Activated CD4-positive, alpha-beta T cell treated with anti-CD3 and anti-CD28 coated beads, Interleukin-2, amount 50 U/mL, for 1 hour (primary cell): ENCODE measurements around the gene MYO3B.

Experiments
- DNase-seq: peaks from one replicate; pipeline ENCODE4 v3.0.0-alpha.2; 2020

Gene MYO3B

GRCh38 chr2:170485254-170486026 lies 307.5 kb downstream of the MYO3B start:
- DNase-seq, result no peak

- no peak for DNase-seq
These were observed 308.8 kb downstream of the MYO3B start for GRCh38 chr2:170486730-170487129.

GRCh38 chr2:170488807-170489206 lies 310.9 kb downstream of the MYO3B start:
- DNase-seq, result no peak

DNA sequence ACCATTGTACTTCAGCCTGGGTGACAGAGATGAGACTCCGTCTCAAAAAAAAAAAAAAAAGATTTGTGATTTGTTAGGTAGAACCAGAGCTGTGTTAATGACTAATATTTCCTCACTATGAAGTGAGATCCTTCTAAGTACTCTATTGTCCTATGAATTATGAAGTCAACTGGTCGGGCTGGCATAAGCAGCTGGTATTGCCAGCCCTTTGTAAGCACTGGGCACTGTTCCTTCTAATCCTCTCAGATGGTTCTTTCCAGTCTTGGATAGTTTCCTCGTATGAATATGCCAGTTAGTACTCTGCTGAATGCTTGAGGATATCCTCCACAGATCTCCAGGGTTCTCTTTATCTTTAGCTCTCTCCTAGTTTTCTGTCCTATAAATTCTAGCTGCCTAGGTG lies 314.1 kb downstream of the MYO3B start:
- DNase-seq, result no peak

GRCh38 chr2:170493426-170494097 lies 315.6 kb downstream of the MYO3B start:
- no peak for DNase-seq

DNA sequence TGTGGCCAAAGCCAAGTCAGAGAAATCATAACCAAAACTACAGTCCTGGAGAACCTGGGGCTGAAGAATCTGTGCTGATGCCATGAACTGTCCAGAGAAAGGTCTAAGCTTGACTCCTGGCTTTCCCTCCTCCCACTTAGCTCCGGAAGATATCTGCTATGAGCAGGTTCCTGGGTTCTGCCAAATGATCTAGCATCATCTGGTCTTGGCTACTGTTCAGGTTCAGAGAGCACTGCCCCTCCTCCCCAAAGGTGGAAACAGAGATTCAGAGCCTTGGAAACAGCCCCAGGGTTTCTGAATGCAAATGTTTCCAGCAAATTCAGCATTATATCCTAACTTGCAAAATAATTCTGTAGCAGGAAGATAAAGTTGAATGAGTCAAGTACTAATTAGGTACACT lies 317.9 kb downstream of the MYO3B start:
- no peak for DNase-seq

GRCh38 chr2:170498619-170499018 lies 320.7 kb downstream of the MYO3B start:
- DNase-seq, result no peak

DNA sequence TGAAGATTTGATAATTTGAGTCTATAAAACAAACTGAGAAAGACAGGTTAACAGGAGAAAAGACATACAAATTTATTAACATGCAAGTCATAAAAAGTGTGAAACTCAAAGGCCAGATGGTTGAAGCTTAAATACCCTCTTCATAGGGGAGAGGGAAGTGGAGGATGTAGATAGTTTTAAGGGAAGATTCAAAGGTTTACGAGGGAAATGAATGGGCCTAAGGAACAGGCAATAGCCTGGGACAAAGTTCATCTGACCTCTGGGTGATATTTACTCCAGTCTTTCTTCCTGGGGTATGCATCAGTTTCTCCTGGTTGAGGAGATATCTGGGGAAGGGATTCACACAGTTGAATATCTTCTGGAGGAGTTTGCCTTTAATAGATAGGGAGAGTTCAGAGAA lies 322.2 kb downstream of the MYO3B start:
- DNase-seq, result no peak

GRCh38 chr2:170500770-170501169 lies 322.8 kb downstream of the MYO3B start:
- no peak for DNase-seq

DNA sequence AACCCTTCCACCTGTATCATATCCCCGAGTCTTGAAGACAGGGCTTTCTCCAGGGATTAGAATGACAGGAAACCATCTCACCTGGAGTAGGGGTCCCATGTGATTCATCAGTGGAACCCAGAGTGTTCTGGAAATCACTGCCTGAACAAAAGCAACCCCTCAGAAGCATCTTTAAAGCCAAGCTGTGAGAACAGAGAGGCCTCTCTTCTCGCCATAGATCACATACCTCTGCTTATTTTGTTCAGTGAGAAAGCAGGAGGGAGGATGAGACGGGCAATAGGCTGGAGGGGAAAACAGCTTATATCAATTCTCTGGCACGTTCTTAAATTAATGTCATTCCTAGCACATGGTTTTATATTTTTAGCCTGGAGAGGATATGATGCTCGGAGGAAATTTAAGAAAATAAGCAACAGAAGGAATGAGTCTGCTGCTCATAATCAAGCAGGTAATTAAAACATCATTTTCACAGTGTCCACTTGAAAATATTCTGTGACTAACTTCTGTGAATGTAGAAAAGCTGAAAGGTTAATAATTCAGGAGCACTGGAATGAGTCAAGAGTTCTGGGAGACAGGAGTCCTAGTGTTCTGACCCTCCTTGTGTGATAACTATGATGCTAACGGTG lies 323.6 kb downstream of the MYO3B start:
- no peak for DNase-seq

DNA sequence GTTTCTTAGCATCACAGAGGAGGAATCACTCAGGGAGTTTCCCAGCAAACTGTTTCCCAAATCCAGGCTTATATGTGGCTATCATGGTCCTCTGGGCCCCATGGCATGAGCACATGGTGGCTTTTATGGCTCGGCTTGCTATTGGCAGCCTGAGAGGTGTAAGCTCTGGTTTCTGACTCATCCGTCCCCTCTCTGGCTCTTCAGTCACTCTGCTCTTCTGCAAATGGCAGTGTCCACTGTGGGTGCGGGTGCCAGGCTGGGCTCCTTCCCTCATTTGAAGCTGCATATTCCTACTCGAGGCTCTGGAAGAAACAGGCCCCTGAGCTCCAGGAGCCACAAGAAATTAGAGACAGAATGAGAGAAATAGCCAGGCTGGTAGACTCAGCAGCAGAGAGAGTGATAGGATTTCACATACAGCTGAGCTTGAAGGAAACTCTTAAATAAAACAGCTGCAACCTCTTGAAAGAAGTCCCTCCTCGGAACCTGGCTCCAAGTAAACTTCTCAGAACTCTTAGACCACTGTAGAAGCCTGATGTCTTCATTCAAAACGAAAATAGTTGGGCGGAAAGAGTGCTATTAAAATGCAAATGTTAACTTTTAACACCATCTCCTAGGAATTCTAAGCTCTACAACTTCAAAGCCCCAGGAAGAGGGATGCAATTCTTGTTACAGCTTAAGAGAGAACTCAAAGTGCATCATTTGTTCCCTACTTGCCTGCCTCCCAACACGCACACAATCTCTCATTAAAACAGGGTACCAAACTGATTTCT lies 324.6 kb downstream of the MYO3B start:
- no peak for DNase-seq

DNA sequence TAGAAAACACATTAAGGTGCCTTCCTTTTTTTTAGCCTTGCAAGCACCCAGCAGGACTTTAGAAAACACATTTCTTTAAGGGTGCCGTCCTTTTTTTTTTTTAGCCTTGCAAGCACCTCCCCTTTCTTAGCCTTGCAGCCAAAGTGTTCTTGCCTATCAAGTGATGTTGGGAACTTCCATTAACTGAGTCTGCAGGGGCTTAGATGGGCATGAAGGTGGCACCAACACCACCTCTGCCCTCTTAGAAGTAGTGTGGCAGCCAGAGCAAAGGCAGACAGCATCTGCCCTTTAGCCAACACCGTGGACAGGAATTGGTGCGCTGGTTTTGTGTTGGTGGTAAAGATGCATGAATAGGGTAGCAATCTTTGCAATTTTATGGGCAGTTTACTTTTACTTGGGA lies 325.6 kb downstream of the MYO3B start:
- no peak for DNase-seq

GRCh38 chr2:170503971-170504809 lies 326.2 kb downstream of the MYO3B start:
- DNase-seq, result no peak

- no peak for DNase-seq
These were observed 326.8 kb downstream of the MYO3B start for GRCh38 chr2:170504810-170505145.

GRCh38 chr2:170505631-170506275 lies 327.8 kb downstream of the MYO3B start:
- no peak for DNase-seq

- DNase-seq, result no peak
These were observed 331.7 kb downstream of the MYO3B start for GRCh38 chr2:170509452-170510193.

GRCh38 chr2:170512266-170512665 lies 334.3 kb downstream of the MYO3B start:
- DNase-seq, result no peak

GRCh38 chr2:170514140-170514539 lies 336.2 kb downstream of the MYO3B start:
- no peak for DNase-seq

DNA sequence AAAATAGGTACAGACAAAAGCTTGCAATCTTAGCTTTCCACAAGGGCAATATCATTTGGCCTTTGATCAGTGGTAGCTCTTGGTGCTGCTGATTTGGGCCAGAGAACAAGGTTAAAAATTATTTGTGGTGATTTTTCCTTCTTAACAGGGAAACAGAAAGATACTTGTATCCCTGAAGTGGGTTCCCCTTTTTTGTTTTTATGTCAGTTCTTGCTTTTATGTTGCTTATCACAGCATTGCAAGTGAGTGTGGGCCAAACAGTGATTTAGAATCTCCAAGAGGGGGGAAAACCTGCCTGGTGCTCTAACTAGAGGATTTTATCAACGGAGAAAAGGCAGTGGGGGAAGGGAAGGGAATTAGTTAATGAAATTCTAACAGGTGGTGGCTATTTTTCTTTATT lies 339.6 kb downstream of the MYO3B start:
- DNase-seq, result no peak

DNA sequence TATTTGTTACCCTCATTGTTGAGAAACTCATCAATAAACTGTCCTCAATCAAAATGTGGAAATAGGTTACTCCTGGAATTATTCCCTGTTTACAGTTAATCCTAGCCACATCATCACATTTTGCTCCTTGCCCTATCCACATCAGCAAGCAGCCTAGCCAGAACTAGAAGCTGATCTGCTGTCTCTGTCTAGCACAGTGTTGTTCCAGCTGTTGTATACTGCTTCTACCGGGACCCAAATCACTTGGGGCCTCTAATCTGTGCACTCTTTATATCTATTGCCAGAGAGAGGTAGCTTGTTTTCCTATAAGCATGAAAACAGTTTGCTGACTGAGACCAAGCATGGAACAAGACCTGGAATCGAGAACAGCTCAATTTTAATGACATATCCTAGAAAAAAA lies 341.0 kb downstream of the MYO3B start:
- DNase-seq, result no peak

- DNase-seq, result no peak
These were observed 343.4 kb downstream of the MYO3B start for GRCh38 chr2:170521299-170521698.
